Activated T-cell treated with anti-CD3 and anti-CD28 coated beads, Interleukin-2, amount 50 U/mL, for 24 hours (primary cell): ENCODE data around the gene CARD11.

ENCODE experiments used
- DNase-seq: peaks from one replicate; pipeline ENCODE4 v3.0.0-alpha.2; 2020
- H3K27ac Mint-ChIP-seq: 2 replicates; pipeline ENCODE4 v1.8.0; 2020; ENCODE audit warnings: mild to moderate bottlenecking, mixed read lengths
- H3K27me3 Mint-ChIP-seq: 2 replicates; pipeline ENCODE4 v1.8.0; 2020; ENCODE audit warnings: mixed read lengths
- H3K36me3 Mint-ChIP-seq: 2 replicates; pipeline ENCODE4 v1.8.0; 2020; ENCODE audit warnings: low read depth, mixed read lengths
- H3K4me1 Mint-ChIP-seq: 2 replicates; pipeline ENCODE4 v1.8.0; 2020; ENCODE audit warnings: low read depth, mixed read lengths
- H3K4me3 Mint-ChIP-seq: 2 replicates; pipeline ENCODE4 v1.8.0; 2020; ENCODE audit warnings: mild to moderate bottlenecking, moderate library complexity, mixed read lengths
- H3K9me3 Mint-ChIP-seq: 2 replicates; pipeline ENCODE4 v1.8.0; 2020; ENCODE audit warnings: mixed read lengths

The CARD11 gene

GRCh38 chr7:2872296-2872874 lies 171.3 kb downstream of the CARD11 start:
- Mint-ChIP-seq H3K4me1 (peaks cover 42% of the 10 kb centered on the region), H3K4me3 (no peak overlapping the region), H3K9me3 (no peaks in the 10 kb centered on the region), H3K27ac (no peak overlapping the region), H3K36me3 (no peaks in the 10 kb centered on the region), H3K27me3 (no peaks in the 10 kb centered on the region)
- DNase-seq, result no peak

GRCh38 chr7:2870471-2870931 lies 173.2 kb downstream of the CARD11 start:
- no peaks in the 10 kb centered on the region for H3K36me3 Mint-ChIP-seq
- peaks cover 42% of the 10 kb centered on the region for H3K4me1 Mint-ChIP-seq
- H3K27ac Mint-ChIP-seq, result peak overlapping the region; percentile 70
- peak overlapping the region; percentile 42 for H3K4me3 Mint-ChIP-seq
- H3K27me3 Mint-ChIP-seq, result no peaks in the 10 kb centered on the region
- peak; percentile 64 for DNase-seq
- H3K9me3 Mint-ChIP-seq, result no peaks in the 10 kb centered on the region

GRCh38 chr7:2869981-2870380 lies 173.7 kb downstream of the CARD11 start:
- Mint-ChIP-seq H3K36me3 (no peaks in the 10 kb centered on the region), H3K9me3 (no peaks in the 10 kb centered on the region), H3K27ac (peak overlapping the region; percentile 70), H3K4me1 (peaks cover 44% of the 10 kb centered on the region), H3K27me3 (no peaks in the 10 kb centered on the region), H3K4me3 (peak overlapping the region; percentile 42)
- DNase-seq, result no peak

- Mint-ChIP-seq H3K27ac (peak overlapping the region; percentile 7), H3K36me3 (no peaks in the 10 kb centered on the region), H3K4me1 (peaks cover 58% of the 10 kb centered on the region), H3K4me3 (no peak overlapping the region), H3K27me3 (no peaks in the 10 kb centered on the region), H3K9me3 (no peaks in the 10 kb centered on the region)
- no peak for DNase-seq
Observed at GRCh38 chr7:2866601-2867000, 177.1 kb downstream of the CARD11 start.

GRCh38 chr7:2864999-2865670 lies 178.5 kb downstream of the CARD11 start:
- Mint-ChIP-seq H3K27ac (peak overlapping the region; percentile 78), H3K27me3 (no peaks in the 10 kb centered on the region)

GRCh38 chr7:2864204-2864985 lies 179.3 kb downstream of the CARD11 start:
- H3K36me3 Mint-ChIP-seq, result no peaks in the 10 kb centered on the region
- H3K27ac Mint-ChIP-seq, result peak overlapping the region; percentile 93
- no peak for DNase-seq
- peak overlapping the region; percentile 78 for H3K4me3 Mint-ChIP-seq
- no peaks in the 10 kb centered on the region for H3K27me3 Mint-ChIP-seq
- no peaks in the 10 kb centered on the region for H3K9me3 Mint-ChIP-seq
- peaks cover 37% of the 10 kb centered on the region for H3K4me1 Mint-ChIP-seq

More at GRCh38 chr7:2864999-2865670, 178.5 kb downstream of the CARD11 start:
- no peaks in the 10 kb centered on the region for H3K9me3 Mint-ChIP-seq
- H3K4me3 Mint-ChIP-seq, result no peak overlapping the region
- H3K4me1 Mint-ChIP-seq, result peaks cover 43% of the 10 kb centered on the region
- peak; percentile 84 for DNase-seq
- H3K36me3 Mint-ChIP-seq, result no peaks in the 10 kb centered on the region

GRCh38 chr7:2863461-2864066 lies 180.1 kb downstream of the CARD11 start:
- Mint-ChIP-seq H3K27me3 (no peaks in the 10 kb centered on the region), H3K9me3 (no peaks in the 10 kb centered on the region), H3K27ac (peak overlapping the region; percentile 93), H3K4me3 (peak overlapping the region; percentile 78), H3K36me3 (no peaks in the 10 kb centered on the region), H3K4me1 (peaks cover 30% of the 10 kb centered on the region)
- DNase-seq, result peak; percentile 81

GRCh38 chr7:2862831-2863361 lies 180.8 kb downstream of the CARD11 start:
- Mint-ChIP-seq H3K4me3 (peak overlapping the region; percentile 78), H3K27ac (peak overlapping the region; percentile 93), H3K36me3 (no peaks in the 10 kb centered on the region), H3K4me1 (peaks cover 30% of the 10 kb centered on the region), H3K27me3 (no peaks in the 10 kb centered on the region), H3K9me3 (no peaks in the 10 kb centered on the region)
- DNase-seq, result peak; percentile 45

GRCh38 chr7:2861509-2861908 lies 182.2 kb downstream of the CARD11 start:
- H3K27ac Mint-ChIP-seq, result no peak overlapping the region

GRCh38 chr7:2860627-2861133 lies 183.0 kb downstream of the CARD11 start:
- no peaks in the 10 kb centered on the region for H3K36me3 Mint-ChIP-seq
- H3K27me3 Mint-ChIP-seq, result no peaks in the 10 kb centered on the region
- no peak overlapping the region for H3K4me3 Mint-ChIP-seq
- no peak overlapping the region for H3K27ac Mint-ChIP-seq
- no peaks in the 10 kb centered on the region for H3K9me3 Mint-ChIP-seq
- no peak for DNase-seq
- H3K4me1 Mint-ChIP-seq, result peaks cover 30% of the 10 kb centered on the region

More at GRCh38 chr7:2861509-2861908, 182.2 kb downstream of the CARD11 start:
- Mint-ChIP-seq H3K36me3 (no peaks in the 10 kb centered on the region), H3K27me3 (no peaks in the 10 kb centered on the region), H3K9me3 (no peaks in the 10 kb centered on the region), H3K4me3 (no peak overlapping the region), H3K4me1 (peaks cover 30% of the 10 kb centered on the region)
- no peak for DNase-seq

GRCh38 chr7:2859952-2860351 lies 183.7 kb downstream of the CARD11 start:
- Mint-ChIP-seq H3K27ac (no peak overlapping the region), H3K36me3 (no peaks in the 10 kb centered on the region), H3K9me3 (no peaks in the 10 kb centered on the region), H3K4me1 (peaks cover 28% of the 10 kb centered on the region), H3K4me3 (no peak overlapping the region), H3K27me3 (no peaks in the 10 kb centered on the region)
- DNase-seq, result no peak

- H3K36me3 Mint-ChIP-seq, result no peaks in the 10 kb centered on the region
- no peaks in the 10 kb centered on the region for H3K9me3 Mint-ChIP-seq
- peaks cover 14% of the 10 kb centered on the region for H3K4me1 Mint-ChIP-seq
- no peak for DNase-seq
- no peak overlapping the region for H3K4me3 Mint-ChIP-seq
- no peaks in the 10 kb centered on the region for H3K27me3 Mint-ChIP-seq
- peak overlapping the region; percentile 68 for H3K27ac Mint-ChIP-seq
Observed at GRCh38 chr7:2858621-2859020, 185.0 kb downstream of the CARD11 start.

- Mint-ChIP-seq H3K4me1 (peaks cover 1% of the 10 kb centered on the region), H3K27me3 (no peaks in the 10 kb centered on the region), H3K4me3 (no peak overlapping the region), H3K36me3 (no peaks in the 10 kb centered on the region), H3K9me3 (no peaks in the 10 kb centered on the region), H3K27ac (no peak overlapping the region)
- no peak for DNase-seq
Observed at GRCh38 chr7:2856388-2857169, 187.1 kb downstream of the CARD11 start.
